NCI-H1048 (cell line): Measurements from ENCODE around the gene PPCDC.
"Not testable (repeated sequence)": the region's sequence is repeated elsewhere in the genome, so short reads cannot be mapped to it uniquely, and the experiment has no call there.

Experiments
- DNase-seq: peaks from one replicate; lab custom pipeline; 2025; lab: John Stamatoyannopoulos, UW

Gene PPCDC

DNA sequence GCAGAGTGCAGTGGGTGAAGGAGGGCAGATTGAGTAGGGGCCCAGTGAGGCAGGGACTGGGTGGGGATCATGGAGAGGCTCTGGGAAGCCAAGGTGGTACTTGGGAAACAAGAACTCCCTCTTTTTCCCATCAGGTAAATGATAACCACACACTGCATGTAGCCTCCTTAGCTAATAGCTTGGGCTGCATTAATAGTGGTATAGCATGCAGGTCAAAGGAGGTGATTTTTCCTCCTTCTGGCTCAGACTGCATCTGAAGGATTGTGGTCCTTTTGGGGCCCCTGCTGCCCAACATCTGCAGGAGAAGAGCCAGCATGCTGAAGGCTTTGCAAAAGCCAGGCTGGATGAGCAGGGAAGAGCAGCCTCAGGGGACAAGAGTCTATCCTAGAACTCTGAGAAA, 45.4 kb downstream of the PPCDC start:
- DNase-seq, result no peak

GRCh38 chr15:75069301-75069925, 46.0 kb downstream of the PPCDC start:
- DNase-seq, result no peak

- no peak for DNase-seq
Measured at GRCh38 chr15:75070674-75071073, 47.3 kb downstream of the PPCDC start.

DNA sequence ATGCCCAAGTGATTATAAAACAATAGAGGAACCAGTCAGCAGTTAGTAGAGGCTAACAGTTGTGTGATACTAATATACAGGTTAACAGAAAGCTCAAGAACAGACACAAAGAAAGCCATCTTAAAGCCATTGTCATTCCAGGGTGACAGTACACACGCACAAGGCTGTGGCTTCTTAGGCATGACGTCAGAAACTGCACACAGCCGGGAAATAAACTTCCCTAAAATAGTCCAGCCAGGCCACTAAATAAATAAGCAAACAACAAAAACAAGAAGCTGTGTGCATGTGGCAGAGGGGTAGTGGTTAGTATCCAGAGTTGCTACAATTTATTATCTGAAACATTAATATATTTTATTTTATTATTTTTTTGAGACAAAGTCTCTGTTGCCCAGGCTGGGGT, 49.8 kb downstream of the PPCDC start:
- no peak for DNase-seq

GRCh38 chr15:75076277-75076676, 52.9 kb downstream of the PPCDC start:
- DNase-seq, result no peak

- not testable (repeated sequence) for DNase-seq
Measured at GRCh38 chr15:75077551-75077961, 54.2 kb downstream of the PPCDC start.

DNA sequence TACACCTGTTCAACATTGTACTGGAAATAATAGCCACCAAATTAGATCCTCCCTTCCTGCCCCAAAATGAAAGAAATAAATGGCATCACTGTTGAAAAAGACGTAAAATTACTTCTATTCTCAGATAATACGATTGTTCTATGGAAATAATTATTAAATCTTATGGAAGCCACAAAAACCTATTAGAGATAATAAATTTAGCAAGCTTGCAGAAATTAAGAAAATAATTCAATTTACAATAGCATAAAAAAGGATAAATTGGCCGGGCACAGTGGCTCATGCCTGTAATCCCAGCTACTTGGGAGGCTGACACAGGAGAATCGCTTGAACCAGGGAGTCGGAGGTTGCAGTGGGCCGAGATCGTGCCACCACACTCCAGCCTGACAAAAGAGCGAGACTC, 57.8 kb downstream of the PPCDC start:
- no peak for DNase-seq

DNA sequence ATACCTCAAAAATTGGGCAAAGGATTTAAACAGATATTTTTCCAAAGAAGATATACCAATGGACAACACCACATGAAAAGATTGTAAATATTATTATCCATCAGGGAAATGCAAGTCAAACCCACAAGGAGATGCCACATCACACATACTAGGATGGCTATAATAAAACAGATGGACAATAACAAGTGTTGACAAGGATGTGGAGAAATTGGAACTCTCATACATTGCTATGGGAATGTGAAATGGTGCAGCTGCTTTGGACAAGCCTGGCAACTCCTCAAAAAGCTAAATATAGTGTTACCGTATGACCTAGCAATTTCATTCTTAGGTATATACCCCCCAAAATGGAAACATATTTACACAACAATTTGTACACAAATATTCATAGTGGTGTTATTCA, 59.3 kb downstream of the PPCDC start:
- DNase-seq, result no peak

GRCh38 chr15:75085708-75086107, 62.3 kb downstream of the PPCDC start:
- not testable (repeated sequence) for DNase-seq

- DNase-seq, result no peak
Measured at GRCh38 chr15:75089456-75090387, 66.3 kb downstream of the PPCDC start.

GRCh38 chr15:75090388-75090734, 67.0 kb downstream of the PPCDC start:
- DNase-seq, result no peak

DNA sequence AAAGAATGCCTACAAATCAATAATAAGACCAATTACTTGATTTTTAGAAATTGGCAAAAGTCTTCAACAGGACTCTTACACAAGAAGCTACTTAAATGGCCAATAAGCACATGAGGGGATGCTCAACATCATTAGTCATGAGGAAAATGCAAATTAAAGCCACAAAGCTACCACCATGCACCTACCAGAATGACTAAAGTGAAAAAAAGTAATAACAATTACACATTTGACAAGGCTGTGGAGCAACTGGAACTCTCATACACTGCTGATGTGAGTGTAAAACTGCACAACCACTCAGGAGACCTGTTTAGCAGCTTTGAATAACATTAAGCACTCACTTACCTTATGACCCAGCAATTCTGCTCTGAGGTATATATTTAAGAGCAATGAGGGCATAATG, 68.4 kb downstream of the PPCDC start:
- no peak for DNase-seq

DNA sequence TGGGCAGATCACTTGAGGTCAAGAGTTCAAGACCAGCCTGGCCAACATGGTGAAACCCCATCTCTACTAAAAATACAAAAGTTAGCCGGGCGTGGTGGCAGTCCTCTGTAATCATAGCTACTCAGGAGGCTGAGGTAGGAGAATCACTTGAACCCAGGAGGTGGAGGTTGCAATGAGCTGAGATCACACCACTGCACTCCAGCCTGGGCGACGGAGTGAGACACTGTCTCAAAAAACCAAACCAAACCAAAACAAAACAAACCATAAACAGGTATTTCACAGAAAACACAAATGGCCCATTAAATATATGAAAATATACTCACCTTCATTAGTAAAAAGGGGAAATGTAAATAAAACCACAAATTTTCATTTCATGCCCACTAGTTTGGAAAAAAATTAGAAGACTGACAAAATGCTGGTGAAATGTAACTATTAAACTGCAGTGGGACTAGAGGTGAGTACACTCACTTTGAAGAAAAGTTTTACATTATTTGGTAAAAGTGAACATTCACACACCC, 71.6 kb downstream of the PPCDC start:
- not testable (repeated sequence) for DNase-seq

DNA sequence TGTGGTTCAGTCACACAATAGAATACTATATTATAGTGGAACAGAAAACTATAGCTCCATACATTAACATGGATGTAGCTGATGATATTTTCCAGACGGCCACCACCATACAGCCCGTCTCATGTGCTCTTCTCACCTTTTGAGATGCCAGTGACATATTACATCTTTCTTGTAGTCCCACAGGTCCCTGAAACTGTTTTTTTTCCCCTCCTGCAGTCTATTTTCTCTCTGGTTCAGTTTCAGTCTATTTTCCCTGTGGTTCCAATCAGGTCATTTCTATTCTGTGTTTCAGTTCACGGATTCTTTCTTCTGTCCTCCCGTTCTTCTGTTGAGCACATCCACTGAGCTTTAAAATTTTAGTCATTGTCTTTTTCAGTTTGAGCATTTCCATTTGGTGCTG, 72.2 kb downstream of the PPCDC start:
- no peak for DNase-seq

GRCh38 chr15:75097939-75098338, 74.5 kb downstream of the PPCDC start:
- no peak for DNase-seq

- no peak for DNase-seq
Measured at GRCh38 chr15:75098404-75098803, 75.0 kb downstream of the PPCDC start.
